ENCODE results near the gene RGL4. TPM values are rescaled to one million over a fixed set of nuclear protein-coding genes. Genes with fewer than 3 reads are reported as not detected.
A peak's percentile ranks its signal among the peaks of the same experiment; 100 is the strongest.

The RGL4 gene
- total RNA-seq, 1 experiment from 2014 or later: not detected

GRCh38 chr22:23737696-23738095 lies 46.9 kb downstream of the RGL4 start:
- no peaks in the 10 kb centered on the region for H3K9me2 ChIP-seq (ENCODE audit: insufficient read depth)
- H3K27me3 ChIP-seq (ENCODE audit: insufficient read depth, low read depth): no peaks in the 10 kb centered on the region
- H3K79me2 ChIP-seq (ENCODE audit: low read depth): no peaks in the 10 kb centered on the region
- H4K20me1 ChIP-seq (ENCODE audit: insufficient read depth): no peaks in the 10 kb centered on the region
- peaks cover 2% of the 10 kb centered on the region; the same call in 1 of the 2 replicates for H3K4me1 ChIP-seq (replicated peaks; ENCODE audit: insufficient read depth)
- intact Hi-C loops (cut with micrococcal nuclease; ENCODE audit: unreplicated experiment): no loop called here
- no peaks in the 10 kb centered on the region for H3K9me3 ChIP-seq (ENCODE audit: insufficient read depth, low read depth)
- ChIA-PET POLR2A (ENCODE audit: unreplicated experiment) (no interaction called here), CTCF (no interaction called here)
- H3K27ac ChIP-seq: no peak overlapping the region
- H2AFZ ChIP-seq: no peak overlapping the region
- H3K36me3 ChIP-seq (ENCODE audit: low read depth): no peaks in the 10 kb centered on the region
- H3K4me3 ChIP-seq: no peak overlapping the region
- TF ChIP-seq EZH2 (IDR thresholded peaks at IDR 0.05; ENCODE audit: low read depth): no peak
- H3F3A ChIP-seq (ENCODE audit: insufficient read depth, low read depth): no peaks in the 10 kb centered on the region
- H3K4me2 ChIP-seq: no peak overlapping the region
- BruUV-seq (replicated peaks): no TSS peak
- DNase-seq: no peak

GRCh38 chr22:23742505-23743264 lies 51.9 kb downstream of the RGL4 start:
- no peaks in the 10 kb centered on the region for H3K79me2 ChIP-seq (ENCODE audit: low read depth)
- DNase-seq: peak in 1 of 2 experiments; percentile 18
- peak overlapping the region; percentile 22; the same call in 1 of the 2 replicates for H3K4me2 ChIP-seq
- peaks cover 5% of the 10 kb centered on the region; the same call in 1 of the 2 replicates for H3F3A ChIP-seq (ENCODE audit: insufficient read depth, low read depth)
- H3K4me1 ChIP-seq (replicated peaks; ENCODE audit: insufficient read depth): peaks cover 11% of the 10 kb centered on the region; the same call in 1 of the 2 replicates
- H3K27me3 ChIP-seq (ENCODE audit: insufficient read depth, low read depth): no peaks in the 10 kb centered on the region
- ChIA-PET CTCF (no interaction called here), POLR2A (ENCODE audit: unreplicated experiment) (no interaction called here)
- no peaks in the 10 kb centered on the region for H3K9me3 ChIP-seq (ENCODE audit: insufficient read depth, low read depth)
- peaks cover 4% of the 10 kb centered on the region; the same call in 1 of the 2 replicates for H3K36me3 ChIP-seq (ENCODE audit: low read depth)
- intact Hi-C loops (cut with micrococcal nuclease; ENCODE audit: unreplicated experiment): no loop called here
- no peaks in the 10 kb centered on the region for H4K20me1 ChIP-seq (ENCODE audit: insufficient read depth)
- no peaks in the 10 kb centered on the region for H3K9me2 ChIP-seq (ENCODE audit: insufficient read depth)
- TF ChIP-seq EZH2 (IDR thresholded peaks at IDR 0.05; ENCODE audit: low read depth) (no peak), CTCF (conservative IDR thresholded peaks at IDR 0.05) (no peak)
- no TSS peak for BruUV-seq (replicated peaks)
- H2AFZ ChIP-seq: no peak overlapping the region
- no peak overlapping the region for H3K27ac ChIP-seq
- H3K4me3 ChIP-seq: no peak overlapping the region

GRCh38 chr22:23743303-23743705 lies 52.5 kb downstream of the RGL4 start:
- Histone ChIP-seq H3K4me1 (replicated peaks; ENCODE audit: insufficient read depth) (peaks cover 11% of the 10 kb centered on the region; the same call in 1 of the 2 replicates), H3K36me3 (ENCODE audit: low read depth) (peaks cover 4% of the 10 kb centered on the region; the same call in 1 of the 2 replicates), H3K4me2 (peak overlapping the region; percentile 22; the same call in 1 of the 2 replicates), H3K9me3 (ENCODE audit: insufficient read depth, low read depth) (no peaks in the 10 kb centered on the region), H3K9me2 (ENCODE audit: insufficient read depth) (no peaks in the 10 kb centered on the region), H3K4me3 (no peak overlapping the region), H3F3A (ENCODE audit: insufficient read depth, low read depth) (peaks cover 5% of the 10 kb centered on the region; the same call in 1 of the 2 replicates), H3K79me2 (ENCODE audit: low read depth) (no peaks in the 10 kb centered on the region), H4K20me1 (ENCODE audit: insufficient read depth) (no peaks in the 10 kb centered on the region), H3K27ac (0 out of 2 replicates have a peak overlapping the region, but pooled peaks have one; percentile 43), H3K27me3 (ENCODE audit: insufficient read depth, low read depth) (no peaks in the 10 kb centered on the region), H2AFZ (no peak overlapping the region)
- DNase-seq: no peak
- intact Hi-C loops (cut with micrococcal nuclease; ENCODE audit: unreplicated experiment): no loop called here
- CTCF ChIA-PET: no interaction called here
- no peak for TF ChIP-seq EZH2 (IDR thresholded peaks at IDR 0.05; ENCODE audit: low read depth)
- no peak for TF ChIP-seq CTCF (conservative IDR thresholded peaks at IDR 0.05)
- no TSS peak for BruUV-seq (replicated peaks)
- POLR2A ChIA-PET (ENCODE audit: unreplicated experiment): no interaction called here
